WTC11 (cell line): Measurements from ENCODE around the gene OR2L3. TPM values are rescaled to one million over a fixed set of nuclear protein-coding genes. Genes with fewer than 3 reads are reported as not detected.

Experiments
- ATAC-seq: fragments of 200-7000 bp; cut with Tn5 transposase; 2 replicates; pipeline ENCODE4 v1.10.0; 2021; ENCODE audit warnings: mild to moderate bottlenecking, moderate library complexity
- CTCF ChIA-PET: fragments of 300-600 bp; sonication (Branson Sonifier 250); formaldehyde crosslinking; loops from one replicate; lab custom pipeline; 2021; ENCODE audit warnings: antibody characterized with exemption; lab: Charles Lee
- POLR2A ChIA-PET: fragments of 350-600 bp; sonication (Branson Sonifier 250); formaldehyde crosslinking; loops from one replicate; lab custom pipeline; 2021; ENCODE audit warnings: antibody characterized with exemption; lab: Charles Lee
- DNase-seq: peaks from one replicate; pipeline ENCODE4 v3.0.0; 2021; ENCODE audit warnings: low spot score
- H3K27ac Mint-ChIP-seq: 2 replicates; pipeline ENCODE4 v1.8.0; 2021; ENCODE audit warnings: mixed read lengths
- H3K27me3 Mint-ChIP-seq: 2 replicates; pipeline ENCODE4 v1.8.0; 2021; ENCODE audit warnings: low read depth, mild to moderate bottlenecking, moderate library complexity, mixed read lengths
- H3K36me3 Mint-ChIP-seq: 2 replicates; pipeline ENCODE4 v1.8.0; 2021; ENCODE audit warnings: mixed read lengths
- H3K4me1 Mint-ChIP-seq: 2 replicates; pipeline ENCODE4 v1.8.0; 2022; ENCODE audit warnings: mixed read lengths
- H3K4me3 Mint-ChIP-seq: 2 replicates; pipeline ENCODE4 v1.8.0; 2021; ENCODE audit warnings: mild to moderate bottlenecking, moderate library complexity, mixed read lengths
- H3K9me3 Mint-ChIP-seq: 2 replicates; pipeline ENCODE4 v1.8.0; 2021; ENCODE audit warnings: mixed read lengths
- ELF4 ChIP-seq: sonication (generic); formaldehyde crosslinking; IDR thresholded peaks from 2 replicates; pipeline ENCODE4 v1.8.1; 2022; ENCODE audit warnings: low read depth, mild to moderate bottlenecking, moderate library complexity, missing genetic modification reagents
- EMX1 ChIP-seq: fragments of 250-450 bp; sonication (Bioruptor Pico); IDR thresholded peaks from 2 replicates; pipeline ENCODE4 v1.8.0; 2021; ENCODE audit warnings: mild to moderate bottlenecking
- ESRRA ChIP-seq: sonication (generic); formaldehyde crosslinking; IDR thresholded peaks from 2 replicates; pipeline ENCODE4 v1.8.1; 2022; ENCODE audit warnings: mild to moderate bottlenecking, missing genetic modification reagents, borderline replicate concordance
- GABPB1 ChIP-seq: sonication (generic); formaldehyde crosslinking; IDR thresholded peaks from 2 replicates; pipeline ENCODE4 v1.8.1; 2023; ENCODE audit warnings: mild to moderate bottlenecking, missing genetic modification reagents
- GRHL2 ChIP-seq: fragments of 250-450 bp; sonication (Bioruptor Pico); IDR thresholded peaks from 2 replicates; pipeline ENCODE4 v1.8.0; 2022; ENCODE audit warnings: mild to moderate bottlenecking, moderate library complexity; ENCODE audit not compliant: insufficient replicate concordance, severe bottlenecking
- GTF2I ChIP-seq: fragments of 250-450 bp; sonication (Bioruptor Pico); conservative IDR thresholded peaks from 2 replicates; pipeline ENCODE4 v1.4.0; 2021; ENCODE audit warnings: mild to moderate bottlenecking
- HMGA2 ChIP-seq: fragments of 250-450 bp; sonication (Bioruptor Pico); IDR thresholded peaks from 2 replicates; pipeline ENCODE4 v1.4.0; 2021; ENCODE audit warnings: mild to moderate bottlenecking, moderate library complexity
- IRF2 ChIP-seq: sonication (generic); formaldehyde crosslinking; IDR thresholded peaks from 2 replicates; pipeline ENCODE4 v1.8.0; 2022; ENCODE audit warnings: low read depth, missing genetic modification reagents, borderline replicate concordance
- MXD4 ChIP-seq: fragments of 250-450 bp; sonication (Bioruptor Pico); IDR thresholded peaks from 2 replicates; pipeline ENCODE4 v1.8.0; 2021; ENCODE audit warnings: mild to moderate bottlenecking, moderate library complexity, borderline replicate concordance
- NFYB ChIP-seq: sonication (generic); formaldehyde crosslinking; conservative IDR thresholded peaks from 2 replicates; pipeline ENCODE4 v1.8.0; 2022; ENCODE audit warnings: low read depth, missing genetic modification reagents
- NR3C1 ChIP-seq: sonication (generic); formaldehyde crosslinking; conservative IDR thresholded peaks from 2 replicates; pipeline ENCODE4 v1.8.1; 2023; ENCODE audit warnings: low read depth, mild to moderate bottlenecking, missing genetic modification reagents
- PRRX2 ChIP-seq: fragments of 250-450 bp; sonication (Bioruptor Pico); IDR thresholded peaks from 2 replicates; pipeline ENCODE4 v1.8.0; 2021; ENCODE audit warnings: mild to moderate bottlenecking
- RELA ChIP-seq: sonication (generic); formaldehyde crosslinking; IDR thresholded peaks from 2 replicates; pipeline ENCODE4 v1.8.1; 2022; ENCODE audit warnings: missing genetic modification reagents, mild to moderate bottlenecking, borderline replicate concordance
- TCF7 ChIP-seq: sonication (generic); formaldehyde crosslinking; IDR thresholded peaks from 2 replicates; pipeline ENCODE4 v1.8.0; 2022; ENCODE audit warnings: mild to moderate bottlenecking, low read depth, missing genetic modification reagents, moderate library complexity
- ZBTB21 ChIP-seq: sonication (generic); formaldehyde crosslinking; IDR thresholded peaks from 2 replicates; pipeline ENCODE4 v1.8.1; 2023; ENCODE audit warnings: mild to moderate bottlenecking, missing genetic modification reagents, borderline replicate concordance
- ZNF138 ChIP-seq: sonication (generic); formaldehyde crosslinking; conservative IDR thresholded peaks from 2 replicates; pipeline ENCODE4 v1.8.1; 2022; ENCODE audit warnings: mild to moderate bottlenecking, moderate library complexity, missing genetic modification reagents
- total RNA-seq: library from RNA; stranded (reverse); gene quantifications from 3 replicates; pipeline ENCODE4 v1.2.3, GENCODE V29; 2021
- TF ChIP-seq, protein P1 (sequence below): sonication (generic); formaldehyde crosslinking; IDR thresholded peaks from 2 replicates; pipeline ENCODE4 v1.8.0; 2022; ENCODE audit warnings: missing genetic modification reagents
- TF ChIP-seq, protein P2 (sequence below): fragments of 250-450 bp; sonication (Bioruptor Pico); IDR thresholded peaks from 2 replicates; pipeline ENCODE4 v1.9.0; 2021; ENCODE audit warnings: mild to moderate bottlenecking
- TF ChIP-seq, protein P3 (sequence below): fragments of 200-600 bp; IDR thresholded peaks from 2 replicates; pipeline ENCODE4 v1.8.0; 2022; ENCODE audit warnings: antibody characterized with exemption
- TF ChIP-seq, protein P4 (sequence below): sonication (generic); formaldehyde crosslinking; IDR thresholded peaks from 2 replicates; pipeline ENCODE4 v1.8.0; 2022; ENCODE audit warnings: mild to moderate bottlenecking, missing genetic modification reagents
- TF ChIP-seq, protein P5 (sequence below): sonication (generic); formaldehyde crosslinking; IDR thresholded peaks from 2 replicates; pipeline ENCODE4 v1.8.0; 2022; ENCODE audit warnings: mild to moderate bottlenecking, missing genetic modification reagents
- TF ChIP-seq, protein P6 (sequence below): fragments of 250-450 bp; sonication (Bioruptor Pico); conservative IDR thresholded peaks from 2 replicates; pipeline ENCODE4 v1.9.0; 2021; ENCODE audit warnings: mild to moderate bottlenecking
- TF ChIP-seq, protein P7 (sequence below): sonication (generic); formaldehyde crosslinking; conservative IDR thresholded peaks from 2 replicates; pipeline ENCODE4 v1.8.1; 2023; ENCODE audit warnings: mild to moderate bottlenecking, low read depth, missing genetic modification reagents, moderate library complexity

OR2L3 gene
- total RNA-seq, 1 experiment from 2014 or later: not detected

DNA sequence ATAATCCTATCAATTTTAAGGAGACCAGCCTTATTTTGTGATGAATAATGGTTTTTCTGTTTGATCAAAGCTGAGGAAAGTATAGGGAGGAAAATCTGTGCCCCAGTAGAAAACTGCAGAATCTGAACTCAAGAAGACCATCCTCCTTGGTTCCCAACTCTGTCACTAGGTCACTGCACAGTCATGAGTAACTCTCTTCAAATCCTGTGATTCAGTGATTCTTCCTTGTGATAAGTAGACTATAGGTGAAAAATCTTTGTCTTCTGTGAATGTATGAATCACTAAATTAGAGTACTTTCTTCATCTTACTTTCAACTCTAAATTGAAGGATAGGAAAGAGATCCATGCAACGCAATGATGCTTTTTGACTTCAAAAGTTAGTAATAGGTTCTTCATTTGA lies 46.5 kb upstream of the OR2L3 start (continued):
- TF ChIP-seq, protein P1, sequence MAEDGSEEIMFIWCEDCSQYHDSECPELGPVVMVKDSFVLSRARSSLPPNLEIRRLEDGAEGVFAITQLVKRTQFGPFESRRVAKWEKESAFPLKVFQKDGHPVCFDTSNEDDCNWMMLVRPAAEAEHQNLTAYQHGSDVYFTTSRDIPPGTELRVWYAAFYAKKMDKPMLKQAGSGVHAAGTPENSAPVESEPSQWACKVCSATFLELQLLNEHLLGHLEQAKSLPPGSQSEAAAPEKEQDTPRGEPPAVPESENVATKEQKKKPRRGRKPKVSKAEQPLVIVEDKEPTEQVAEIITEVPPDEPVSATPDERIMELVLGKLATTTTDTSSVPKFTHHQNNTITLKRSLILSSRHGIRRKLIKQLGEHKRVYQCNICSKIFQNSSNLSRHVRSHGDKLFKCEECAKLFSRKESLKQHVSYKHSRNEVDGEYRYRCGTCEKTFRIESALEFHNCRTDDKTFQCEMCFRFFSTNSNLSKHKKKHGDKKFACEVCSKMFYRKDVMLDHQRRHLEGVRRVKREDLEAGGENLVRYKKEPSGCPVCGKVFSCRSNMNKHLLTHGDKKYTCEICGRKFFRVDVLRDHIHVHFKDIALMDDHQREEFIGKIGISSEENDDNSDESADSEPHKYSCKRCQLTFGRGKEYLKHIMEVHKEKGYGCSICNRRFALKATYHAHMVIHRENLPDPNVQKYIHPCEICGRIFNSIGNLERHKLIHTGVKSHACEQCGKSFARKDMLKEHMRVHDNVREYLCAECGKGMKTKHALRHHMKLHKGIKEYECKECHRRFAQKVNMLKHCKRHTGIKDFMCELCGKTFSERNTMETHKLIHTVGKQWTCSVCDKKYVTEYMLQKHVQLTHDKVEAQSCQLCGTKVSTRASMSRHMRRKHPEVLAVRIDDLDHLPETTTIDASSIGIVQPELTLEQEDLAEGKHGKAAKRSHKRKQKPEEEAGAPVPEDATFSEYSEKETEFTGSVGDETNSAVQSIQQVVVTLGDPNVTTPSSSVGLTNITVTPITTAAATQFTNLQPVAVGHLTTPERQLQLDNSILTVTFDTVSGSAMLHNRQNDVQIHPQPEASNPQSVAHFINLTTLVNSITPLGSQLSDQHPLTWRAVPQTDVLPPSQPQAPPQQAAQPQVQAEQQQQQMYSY (CRISPR knock-in tag): no peak
- TF ChIP-seq PRRX2 (CRISPR knock-in tag) (no peak), IRF2 (CRISPR knock-in tag) (no peak), ZBTB21 (CRISPR knock-in tag) (no peak), RELA (no peak), EMX1 (CRISPR knock-in tag) (no peak)
- TF ChIP-seq, protein P2, sequence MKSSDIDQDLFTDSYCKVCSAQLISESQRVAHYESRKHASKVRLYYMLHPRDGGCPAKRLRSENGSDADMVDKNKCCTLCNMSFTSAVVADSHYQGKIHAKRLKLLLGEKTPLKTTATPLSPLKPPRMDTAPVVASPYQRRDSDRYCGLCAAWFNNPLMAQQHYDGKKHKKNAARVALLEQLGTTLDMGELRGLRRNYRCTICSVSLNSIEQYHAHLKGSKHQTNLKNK: no peak
- TF ChIP-seq, all 79 proteins: peak for 0

DNA sequence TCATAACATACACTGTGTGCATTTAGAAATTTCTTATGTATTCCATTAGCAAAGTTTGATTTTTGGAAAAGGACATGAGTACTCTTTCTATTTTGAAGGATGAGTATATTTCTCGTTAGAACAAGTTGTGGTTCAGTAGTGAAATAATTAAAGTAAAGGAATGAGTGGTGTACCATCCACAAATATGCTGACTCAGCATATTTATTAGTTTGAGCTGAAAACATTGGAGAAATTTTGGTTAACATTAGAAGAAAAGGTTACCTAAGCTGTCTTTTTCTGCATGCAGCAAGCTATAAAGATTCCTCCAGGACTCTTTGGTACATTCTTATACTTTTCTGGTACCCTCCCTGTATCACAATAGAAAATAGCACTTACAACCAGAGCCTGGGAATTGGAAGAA lies 38.9 kb upstream of the OR2L3 start:
- ATAC-seq (no peak), DNase-seq (no peak)
- no peak overlapping the region for H3K27ac Mint-ChIP-seq
- ChIA-PET POLR2A (no interaction called here), CTCF (no interaction called here)
- no peaks in the 10 kb centered on the region for H3K4me1 Mint-ChIP-seq
- peaks cover 10% of the 10 kb centered on the region for H3K27me3 Mint-ChIP-seq
- peaks cover 80% of the 10 kb centered on the region for H3K36me3 Mint-ChIP-seq
- H3K4me3 Mint-ChIP-seq: no peak overlapping the region
- H3K9me3 Mint-ChIP-seq: peaks cover 92% of the 10 kb centered on the region
- no peak for TF ChIP-seq ZNF138
- TF ChIP-seq, protein P3, sequence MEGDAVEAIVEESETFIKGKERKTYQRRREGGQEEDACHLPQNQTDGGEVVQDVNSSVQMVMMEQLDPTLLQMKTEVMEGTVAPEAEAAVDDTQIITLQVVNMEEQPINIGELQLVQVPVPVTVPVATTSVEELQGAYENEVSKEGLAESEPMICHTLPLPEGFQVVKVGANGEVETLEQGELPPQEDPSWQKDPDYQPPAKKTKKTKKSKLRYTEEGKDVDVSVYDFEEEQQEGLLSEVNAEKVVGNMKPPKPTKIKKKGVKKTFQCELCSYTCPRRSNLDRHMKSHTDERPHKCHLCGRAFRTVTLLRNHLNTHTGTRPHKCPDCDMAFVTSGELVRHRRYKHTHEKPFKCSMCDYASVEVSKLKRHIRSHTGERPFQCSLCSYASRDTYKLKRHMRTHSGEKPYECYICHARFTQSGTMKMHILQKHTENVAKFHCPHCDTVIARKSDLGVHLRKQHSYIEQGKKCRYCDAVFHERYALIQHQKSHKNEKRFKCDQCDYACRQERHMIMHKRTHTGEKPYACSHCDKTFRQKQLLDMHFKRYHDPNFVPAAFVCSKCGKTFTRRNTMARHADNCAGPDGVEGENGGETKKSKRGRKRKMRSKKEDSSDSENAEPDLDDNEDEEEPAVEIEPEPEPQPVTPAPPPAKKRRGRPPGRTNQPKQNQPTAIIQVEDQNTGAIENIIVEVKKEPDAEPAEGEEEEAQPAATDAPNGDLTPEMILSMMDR: no peak
- TF ChIP-seq TCF7 (CRISPR knock-in tag): no peak
- TF ChIP-seq ESRRA: no peak
- TF ChIP-seq RELA: no peak
- TF ChIP-seq, all 79 proteins: peak for 0

DNA sequence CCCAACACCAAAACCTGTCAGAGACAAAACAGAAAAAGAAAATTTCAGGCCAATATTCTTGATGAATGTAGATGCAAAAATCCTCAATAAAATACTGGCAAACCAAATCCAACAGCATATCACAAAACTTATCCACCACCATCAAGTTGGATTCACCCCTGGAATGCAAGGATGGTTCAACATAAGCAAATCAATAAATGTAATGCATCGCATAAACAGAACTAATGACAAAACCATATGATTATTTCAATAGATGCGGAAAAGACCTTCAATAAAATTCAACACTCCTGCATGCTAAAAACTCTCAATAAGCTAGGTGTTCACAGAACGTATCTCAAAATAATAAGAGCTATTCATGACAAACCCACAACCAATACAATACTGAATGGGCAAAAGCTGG lies 37.0 kb upstream of the OR2L3 start:
- CTCF ChIA-PET: no interaction called here
- Mint-ChIP-seq H3K27ac (no peak overlapping the region), H3K27me3 (peaks cover 3% of the 10 kb centered on the region), H3K4me3 (no peak overlapping the region), H3K36me3 (peaks cover 74% of the 10 kb centered on the region), H3K9me3 (peaks cover 90% of the 10 kb centered on the region), H3K4me1 (no peaks in the 10 kb centered on the region)
- POLR2A ChIA-PET: no interaction called here
- no peak for ATAC-seq
- no peak for DNase-seq
- no peak for TF ChIP-seq NFYB (CRISPR knock-in tag)
- no peak for TF ChIP-seq MXD4 (CRISPR knock-in tag)
- TF ChIP-seq GRHL2 (CRISPR knock-in tag): no peak
- TF ChIP-seq, protein P4, sequence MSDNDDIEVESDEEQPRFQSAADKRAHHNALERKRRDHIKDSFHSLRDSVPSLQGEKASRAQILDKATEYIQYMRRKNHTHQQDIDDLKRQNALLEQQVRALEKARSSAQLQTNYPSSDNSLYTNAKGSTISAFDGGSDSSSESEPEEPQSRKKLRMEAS (CRISPR knock-in tag): no peak
- TF ChIP-seq, protein P5, sequence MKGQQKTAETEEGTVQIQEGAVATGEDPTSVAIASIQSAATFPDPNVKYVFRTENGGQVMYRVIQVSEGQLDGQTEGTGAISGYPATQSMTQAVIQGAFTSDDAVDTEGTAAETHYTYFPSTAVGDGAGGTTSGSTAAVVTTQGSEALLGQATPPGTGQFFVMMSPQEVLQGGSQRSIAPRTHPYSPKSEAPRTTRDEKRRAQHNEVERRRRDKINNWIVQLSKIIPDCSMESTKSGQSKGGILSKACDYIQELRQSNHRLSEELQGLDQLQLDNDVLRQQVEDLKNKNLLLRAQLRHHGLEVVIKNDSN (CRISPR knock-in tag): no peak
- no peak for TF ChIP-seq HMGA2 (CRISPR knock-in tag)
- no peak for TF ChIP-seq NR3C1 (CRISPR knock-in tag)
- TF ChIP-seq, protein P2: no peak
- TF ChIP-seq, protein P6, sequence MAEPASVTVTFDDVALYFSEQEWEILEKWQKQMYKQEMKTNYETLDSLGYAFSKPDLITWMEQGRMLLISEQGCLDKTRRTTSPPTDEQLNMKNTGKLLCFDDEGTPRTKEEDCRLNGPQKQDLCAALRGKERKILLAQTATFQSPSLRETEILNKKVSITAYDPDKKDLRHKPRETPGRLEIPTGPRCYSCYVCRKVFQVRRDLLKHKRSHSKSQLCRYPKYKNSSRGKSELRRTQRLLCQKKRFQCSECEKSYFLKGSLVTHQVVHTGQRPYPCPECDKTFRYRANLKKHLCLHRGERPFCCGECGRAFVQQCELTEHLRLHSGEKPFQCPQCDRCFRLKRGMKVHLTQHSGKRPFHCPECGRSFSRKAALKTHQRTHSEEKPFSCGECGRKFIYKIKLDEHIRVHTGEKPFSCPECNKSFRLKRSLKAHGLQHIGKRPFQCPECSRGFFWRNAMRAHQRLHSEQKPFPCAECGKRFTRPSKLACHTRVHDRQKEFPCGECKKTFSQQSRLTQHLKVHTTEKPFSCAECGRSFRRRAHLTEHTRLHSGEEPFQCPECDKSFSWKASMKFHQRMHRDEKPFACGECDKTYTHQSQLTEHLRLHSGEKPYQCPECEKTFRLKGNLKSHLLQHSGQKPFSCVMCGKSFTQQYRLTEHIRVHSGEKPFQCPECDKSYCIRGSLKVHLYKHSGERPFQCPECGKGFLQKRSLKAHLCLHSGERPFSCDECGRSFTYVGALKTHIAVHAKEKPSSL (CRISPR knock-in tag): no peak
- TF ChIP-seq GTF2I (CRISPR knock-in tag): no peak
- TF ChIP-seq, protein P7, sequence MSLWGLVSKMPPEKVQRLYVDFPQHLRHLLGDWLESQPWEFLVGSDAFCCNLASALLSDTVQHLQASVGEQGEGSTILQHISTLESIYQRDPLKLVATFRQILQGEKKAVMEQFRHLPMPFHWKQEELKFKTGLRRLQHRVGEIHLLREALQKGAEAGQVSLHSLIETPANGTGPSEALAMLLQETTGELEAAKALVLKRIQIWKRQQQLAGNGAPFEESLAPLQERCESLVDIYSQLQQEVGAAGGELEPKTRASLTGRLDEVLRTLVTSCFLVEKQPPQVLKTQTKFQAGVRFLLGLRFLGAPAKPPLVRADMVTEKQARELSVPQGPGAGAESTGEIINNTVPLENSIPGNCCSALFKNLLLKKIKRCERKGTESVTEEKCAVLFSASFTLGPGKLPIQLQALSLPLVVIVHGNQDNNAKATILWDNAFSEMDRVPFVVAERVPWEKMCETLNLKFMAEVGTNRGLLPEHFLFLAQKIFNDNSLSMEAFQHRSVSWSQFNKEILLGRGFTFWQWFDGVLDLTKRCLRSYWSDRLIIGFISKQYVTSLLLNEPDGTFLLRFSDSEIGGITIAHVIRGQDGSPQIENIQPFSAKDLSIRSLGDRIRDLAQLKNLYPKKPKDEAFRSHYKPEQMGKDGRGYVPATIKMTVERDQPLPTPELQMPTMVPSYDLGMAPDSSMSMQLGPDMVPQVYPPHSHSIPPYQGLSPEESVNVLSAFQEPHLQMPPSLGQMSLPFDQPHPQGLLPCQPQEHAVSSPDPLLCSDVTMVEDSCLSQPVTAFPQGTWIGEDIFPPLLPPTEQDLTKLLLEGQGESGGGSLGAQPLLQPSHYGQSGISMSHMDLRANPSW (CRISPR knock-in tag): no peak
- TF ChIP-seq GABPB1: no peak
- TF ChIP-seq ELF4 (CRISPR knock-in tag): no peak
